NCI-H69 (cell line): ENCODE data around the gene FAIM2.
A peak's percentile ranks its signal among the peaks of the same experiment; 100 is the strongest.

Experiments used
- DNase-seq: peaks from one replicate; lab custom pipeline; 2025; lab: John Stamatoyannopoulos, UW

The FAIM2 gene

GRCh38 chr12:49894751-49895148, 8.9 kb downstream of the FAIM2 start:
- no peak for DNase-seq

GRCh38 chr12:49893753-49894750, 9.6 kb downstream of the FAIM2 start:
- peak; percentile 95 for DNase-seq

GRCh38 chr12:49892732-49893317, 10.9 kb downstream of the FAIM2 start:
- DNase-seq, result peak; percentile 72

- DNase-seq, result no peak
These were observed 11.5 kb downstream of the FAIM2 start for GRCh38 chr12:49892084-49892731.

GRCh38 chr12:49891476-49891875, 12.2 kb downstream of the FAIM2 start:
- DNase-seq, result no peak

GRCh38 chr12:49891012-49891411, 12.7 kb downstream of the FAIM2 start:
- DNase-seq, result peak; percentile 32

- no peak for DNase-seq
These were observed 13.6 kb downstream of the FAIM2 start for GRCh38 chr12:49890096-49890461.

GRCh38 chr12:49889361-49890095, 14.2 kb downstream of the FAIM2 start:
- DNase-seq, result no peak

GRCh38 chr12:49888461-49889151, 15.1 kb downstream of the FAIM2 start:
- DNase-seq, result peak; percentile 89

GRCh38 chr12:49887536-49888401, 15.9 kb downstream of the FAIM2 start:
- peak; percentile 91 for DNase-seq

- DNase-seq, result peak; percentile 14
These were observed 16.6 kb downstream of the FAIM2 start for GRCh38 chr12:49887091-49887490.

- no peak for DNase-seq
These were observed 17.8 kb downstream of the FAIM2 start for GRCh38 chr12:49885663-49886461.

- DNase-seq, result peak; percentile 91
These were observed 18.6 kb downstream of the FAIM2 start for GRCh38 chr12:49885118-49885517.

- peak; percentile 52 for DNase-seq
These were observed 20.7 kb downstream of the FAIM2 start for GRCh38 chr12:49882851-49883464.

GRCh38 chr12:49882248-49882850, 21.4 kb downstream of the FAIM2 start:
- peak; percentile 92 for DNase-seq

GRCh38 chr12:49881415-49882247, 22.1 kb downstream of the FAIM2 start:
- DNase-seq, result no peak

GRCh38 chr12:49880756-49881414, 22.8 kb downstream of the FAIM2 start:
- no peak for DNase-seq
